Activated CD4-positive, CD25-positive, alpha-beta regulatory T cell (primary cell): ENCODE data around the gene SLC2A8.

Source experiments
- DNase-seq, 4 experiments: peaks; one replicate each; lab custom pipeline; 2025; lab: John Stamatoyannopoulos, UW

Gene SLC2A8

DNA sequence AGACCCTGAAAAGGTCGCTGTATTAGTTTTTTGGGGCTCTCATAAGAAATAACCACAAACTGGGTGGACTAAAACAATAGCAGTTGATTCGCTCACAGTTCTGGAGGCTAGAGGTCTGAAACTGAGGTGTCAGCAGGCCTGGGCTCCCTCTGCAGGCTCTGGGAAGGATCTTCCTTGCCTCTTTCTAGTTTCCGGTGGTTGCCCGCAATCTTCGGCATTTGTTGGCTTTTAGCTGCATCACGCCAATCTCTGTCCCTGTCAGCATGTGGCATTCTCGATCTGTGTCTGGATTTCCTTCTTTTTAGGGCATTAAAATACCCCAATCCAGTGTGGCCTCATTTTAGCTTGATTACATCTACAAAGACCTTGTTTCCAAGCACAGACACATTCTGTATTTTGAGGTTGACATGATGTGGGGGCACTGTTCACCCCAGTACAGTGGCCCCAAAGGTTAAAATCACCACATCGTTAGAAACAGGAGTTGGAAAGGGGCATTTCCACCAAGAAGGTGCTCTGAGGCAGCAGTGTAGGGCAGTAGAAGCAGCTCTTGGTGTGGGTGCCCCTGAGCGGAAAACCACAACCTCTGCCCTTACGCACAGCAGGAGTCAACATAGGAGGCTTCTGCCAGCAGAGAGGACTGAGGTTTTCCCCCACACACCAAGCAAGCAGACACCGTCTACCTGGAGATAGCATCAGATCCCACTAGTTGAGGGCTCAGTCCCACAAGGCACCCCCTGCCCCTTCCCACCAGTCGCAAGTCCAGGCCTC is 40.7 kb downstream of the SLC2A8 start:
- no peak for DNase-seq

DNA sequence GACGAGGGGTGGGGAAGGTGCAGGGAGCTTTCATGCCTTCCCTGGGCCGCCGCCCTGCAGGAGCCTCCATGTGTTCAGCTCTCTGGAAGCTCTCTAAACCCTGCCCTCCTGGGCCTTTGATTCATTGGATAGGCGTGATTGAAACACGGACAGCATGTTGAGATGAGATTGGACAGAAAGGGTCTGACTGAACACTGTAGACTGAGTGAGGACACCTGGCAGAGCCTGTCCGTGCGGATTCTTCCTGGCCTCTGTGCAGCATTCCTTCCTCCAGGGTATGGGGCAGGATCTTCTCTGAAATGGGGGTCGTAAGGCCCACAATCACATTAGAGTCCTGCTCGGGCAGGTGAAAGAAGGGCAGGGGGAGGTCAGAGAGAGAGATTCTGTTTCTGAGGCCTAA is 41.4 kb downstream of the SLC2A8 start:
- DNase-seq: no peak

DNA sequence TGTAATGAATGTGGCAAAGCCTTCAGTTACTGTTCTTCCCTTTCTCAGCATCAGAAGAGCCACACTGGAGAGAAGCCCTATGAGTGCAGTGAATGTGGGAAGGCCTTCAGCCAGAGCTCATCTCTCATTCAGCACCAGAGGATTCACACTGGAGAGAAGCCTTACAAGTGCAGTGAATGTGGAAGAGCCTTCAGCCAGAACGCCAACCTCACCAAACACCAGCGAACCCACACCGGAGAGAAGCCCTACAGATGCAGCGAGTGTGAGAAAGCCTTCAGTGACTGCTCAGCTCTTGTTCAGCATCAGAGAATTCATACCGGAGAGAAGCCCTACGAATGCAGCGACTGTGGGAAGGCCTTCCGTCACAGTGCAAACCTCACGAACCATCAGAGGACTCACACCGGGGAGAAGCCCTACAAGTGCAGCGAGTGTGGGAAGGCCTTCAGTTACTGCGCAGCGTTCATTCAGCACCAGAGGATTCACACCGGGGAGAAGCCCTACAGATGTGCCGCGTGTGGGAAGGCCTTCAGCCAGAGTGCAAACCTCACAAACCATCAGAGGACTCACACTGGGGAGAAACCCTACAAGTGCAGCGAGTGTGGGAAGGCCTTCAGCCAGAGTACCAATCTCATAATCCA is 47.4 kb downstream of the SLC2A8 start:
- DNase-seq: no peak

DNA sequence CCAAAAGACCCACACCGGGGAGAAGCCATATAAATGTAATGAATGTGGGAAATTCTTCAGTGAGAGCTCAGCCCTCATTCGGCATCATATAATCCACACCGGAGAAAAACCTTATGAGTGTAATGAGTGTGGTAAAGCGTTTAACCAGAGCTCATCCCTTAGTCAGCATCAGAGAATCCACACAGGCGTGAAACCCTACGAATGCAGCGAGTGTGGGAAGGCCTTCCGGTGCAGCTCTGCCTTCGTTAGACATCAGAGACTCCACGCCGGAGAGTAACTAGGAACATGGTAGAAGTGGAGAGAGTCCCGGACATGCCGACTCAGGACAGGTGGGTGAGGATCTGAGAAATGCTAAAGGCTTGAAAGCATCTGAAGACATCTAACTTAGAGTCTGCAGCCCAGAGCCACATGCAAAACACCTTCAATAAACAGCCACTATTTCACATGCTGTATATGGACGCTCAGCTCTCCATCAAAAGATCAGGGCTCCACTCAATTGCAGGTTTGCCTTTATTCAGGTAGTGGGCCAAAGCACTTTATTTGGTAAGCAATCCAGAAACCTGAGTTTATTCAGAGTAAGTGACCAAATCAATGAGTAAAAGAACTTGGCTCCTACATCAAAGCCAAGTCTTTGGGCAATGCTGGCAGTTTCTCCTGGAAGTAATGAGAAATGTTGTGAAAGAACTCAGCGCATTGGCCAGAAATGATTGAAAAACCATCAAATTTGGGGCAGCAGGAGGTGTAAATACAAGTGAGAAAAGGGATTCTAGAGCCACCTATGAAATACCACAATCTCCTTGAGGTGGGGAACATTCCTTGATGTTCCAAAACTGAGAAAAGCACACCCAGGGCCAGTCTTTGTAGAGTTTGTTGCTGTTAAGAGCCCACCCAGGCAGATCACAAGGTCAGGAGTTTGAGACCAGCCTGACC is 48.2 kb downstream of the SLC2A8 start:
- no peak for DNase-seq

DNA sequence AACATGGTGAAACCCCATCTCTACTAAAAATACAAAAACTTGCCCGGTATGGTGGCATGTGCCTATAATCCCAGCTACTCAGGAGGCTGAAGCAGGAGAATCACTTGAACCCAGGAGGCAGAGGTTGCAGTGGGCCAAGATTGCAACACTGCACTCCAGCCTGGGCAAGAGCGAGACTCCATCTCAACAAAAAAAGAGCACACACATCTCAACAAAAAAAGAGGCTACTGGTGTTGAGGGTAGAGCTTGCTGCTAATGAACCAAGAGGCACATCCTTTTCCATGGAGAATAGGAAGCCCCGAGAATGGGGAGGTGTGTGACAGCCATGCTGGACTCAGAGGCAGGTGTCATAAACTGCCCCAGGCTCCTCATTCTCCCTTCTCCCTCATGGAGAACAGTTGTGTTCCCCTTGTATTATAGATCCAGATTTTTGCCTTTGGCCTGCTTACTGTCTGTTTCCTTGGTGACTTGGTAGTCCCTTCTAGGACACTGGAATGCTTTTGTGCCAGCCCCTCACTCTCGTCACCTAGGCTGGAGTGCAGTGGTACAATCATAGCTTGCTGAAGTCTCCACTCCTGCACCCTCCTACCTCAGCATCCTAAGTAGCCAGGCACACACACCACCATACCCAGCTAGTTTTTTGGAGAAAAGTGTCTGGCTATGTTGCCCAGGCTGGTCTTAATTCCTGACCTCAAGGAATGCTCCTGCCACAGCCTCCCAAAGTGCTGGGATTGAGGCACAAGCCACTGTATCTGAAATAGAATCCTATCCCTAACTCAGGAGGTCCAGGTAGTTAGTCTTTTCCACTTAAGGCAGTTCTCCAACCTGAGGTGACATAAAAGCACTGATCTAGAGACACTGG is 49.1 kb downstream of the SLC2A8 start:
- DNase-seq: no peak

DNA sequence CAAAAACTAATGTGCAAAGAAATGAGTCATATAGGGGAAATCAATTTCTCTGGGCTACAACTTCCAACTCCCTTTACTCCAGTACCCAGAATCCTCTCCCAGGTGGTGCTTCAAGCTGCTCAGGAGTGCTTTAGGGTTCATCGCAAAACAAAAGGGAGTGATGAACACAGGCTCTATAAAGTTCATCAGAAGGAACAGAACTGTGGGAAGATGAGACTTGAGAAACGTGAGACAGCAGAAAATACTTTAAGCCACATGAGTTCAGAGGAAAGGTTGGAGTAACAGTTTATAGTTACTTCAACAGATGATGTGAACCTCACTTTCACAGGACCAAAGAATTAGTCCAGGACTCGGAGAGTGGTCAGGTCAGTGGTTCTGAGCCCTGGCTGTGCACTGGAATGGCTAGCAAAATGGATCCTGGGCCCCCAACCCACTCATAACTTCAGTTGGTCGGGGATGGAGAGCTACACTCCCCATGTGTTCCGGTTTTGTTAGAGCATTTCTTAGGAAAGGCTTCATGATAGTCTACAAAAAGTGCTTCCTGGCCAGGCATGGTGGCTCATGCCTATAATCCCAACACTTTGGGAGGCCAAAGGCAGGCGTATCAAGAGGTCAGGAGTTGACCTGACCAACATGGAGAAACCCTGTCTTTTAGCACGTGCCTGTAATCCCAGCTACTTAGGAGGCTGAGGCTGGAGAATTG is 49.9 kb downstream of the SLC2A8 start:
- no peak for DNase-seq

DNA sequence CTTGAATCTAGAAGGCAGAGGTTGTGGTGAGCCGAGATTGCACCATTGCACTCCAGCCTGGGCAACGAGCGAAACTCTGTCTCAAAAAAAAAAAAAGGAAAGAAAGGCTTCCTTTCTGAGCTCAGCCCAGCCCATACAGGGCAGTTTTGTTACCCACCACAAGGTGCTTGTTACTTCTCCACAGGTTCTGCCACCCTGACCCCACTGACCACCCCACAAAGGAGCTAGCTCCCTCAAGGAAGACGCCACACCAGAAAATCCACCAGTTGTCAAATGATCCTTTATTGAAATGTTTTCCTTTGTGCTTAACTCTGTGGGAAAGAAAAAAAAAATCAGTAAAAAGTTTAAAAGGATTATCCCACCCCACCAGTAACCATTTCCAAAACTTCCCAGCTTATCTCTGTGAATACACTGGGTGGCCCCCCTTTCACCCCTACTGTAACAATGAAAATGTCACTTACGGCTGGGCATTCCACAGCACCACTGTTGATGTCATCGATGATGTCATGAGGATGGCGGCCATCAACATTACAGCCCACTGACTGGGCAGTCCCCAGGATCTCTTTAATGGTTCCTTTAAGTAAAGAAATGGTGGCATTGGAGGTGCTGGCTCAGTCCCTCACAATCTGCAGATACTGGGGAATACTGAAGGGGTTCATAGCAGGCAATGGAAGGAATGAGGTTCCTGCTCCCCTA is 50.6 kb downstream of the SLC2A8 start:
- no peak for DNase-seq

DNA sequence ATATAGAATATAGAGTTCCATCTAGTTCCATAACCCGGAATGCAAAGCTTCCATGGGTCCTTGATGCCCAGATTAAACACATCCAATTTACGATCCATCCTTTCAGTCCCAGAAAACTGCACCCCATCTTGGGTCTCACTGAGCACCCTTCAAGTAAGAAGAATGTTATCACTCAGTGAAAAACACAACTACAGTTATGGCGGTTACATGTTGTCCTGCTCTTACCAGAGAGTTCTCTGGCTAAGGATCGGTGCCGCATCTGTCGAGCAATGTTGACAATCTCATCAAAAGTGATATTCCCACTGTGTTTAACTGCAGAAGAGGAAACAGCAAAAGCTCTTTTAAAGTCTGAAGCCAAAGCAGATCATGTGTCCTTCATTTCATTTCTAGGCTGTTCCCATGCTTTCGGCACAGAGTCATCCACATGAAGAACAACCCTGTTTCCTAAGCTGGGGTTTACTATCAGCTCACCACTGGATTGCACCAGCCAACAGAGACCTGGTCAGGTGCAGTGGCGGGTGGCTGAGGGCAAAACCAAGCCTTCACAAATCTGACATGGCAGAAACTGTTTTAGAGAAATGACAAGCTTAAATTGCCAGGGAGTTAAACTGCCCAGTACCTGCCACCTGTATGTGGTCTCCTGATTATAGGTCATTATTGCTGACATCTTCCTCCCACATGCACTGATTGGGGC is 51.3 kb downstream of the SLC2A8 start:
- DNase-seq: no peak

DNA sequence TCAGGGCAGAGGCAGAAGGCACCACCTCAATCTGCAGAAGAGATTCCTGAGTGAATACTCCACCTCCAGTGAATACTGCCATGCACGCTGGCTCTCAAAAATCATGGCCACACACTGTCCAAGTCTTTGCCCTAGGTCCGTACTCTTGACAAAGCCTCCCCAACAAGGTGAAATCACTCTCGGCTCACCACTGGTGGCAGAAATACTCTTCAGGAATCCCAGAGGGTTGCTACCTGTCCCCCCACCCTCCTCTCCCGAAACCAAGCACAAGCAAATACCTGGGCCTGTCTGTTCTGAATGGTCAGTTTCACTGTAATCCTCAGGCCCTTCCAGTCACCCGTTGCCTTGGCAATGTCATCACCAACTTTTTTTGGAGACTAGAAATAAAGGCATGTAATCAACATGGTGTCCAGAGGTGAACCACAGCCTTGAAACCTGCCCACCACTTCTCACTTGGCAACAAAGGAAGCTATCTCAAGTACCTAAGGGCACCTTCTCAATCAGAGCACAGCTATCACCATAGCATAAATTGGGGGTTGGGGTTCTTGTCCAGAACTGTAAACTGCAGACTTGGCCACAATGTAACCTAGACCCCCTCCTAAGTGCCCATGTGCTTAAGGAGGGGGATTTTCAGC is 52.5 kb downstream of the SLC2A8 start:
- no peak for DNase-seq

DNA sequence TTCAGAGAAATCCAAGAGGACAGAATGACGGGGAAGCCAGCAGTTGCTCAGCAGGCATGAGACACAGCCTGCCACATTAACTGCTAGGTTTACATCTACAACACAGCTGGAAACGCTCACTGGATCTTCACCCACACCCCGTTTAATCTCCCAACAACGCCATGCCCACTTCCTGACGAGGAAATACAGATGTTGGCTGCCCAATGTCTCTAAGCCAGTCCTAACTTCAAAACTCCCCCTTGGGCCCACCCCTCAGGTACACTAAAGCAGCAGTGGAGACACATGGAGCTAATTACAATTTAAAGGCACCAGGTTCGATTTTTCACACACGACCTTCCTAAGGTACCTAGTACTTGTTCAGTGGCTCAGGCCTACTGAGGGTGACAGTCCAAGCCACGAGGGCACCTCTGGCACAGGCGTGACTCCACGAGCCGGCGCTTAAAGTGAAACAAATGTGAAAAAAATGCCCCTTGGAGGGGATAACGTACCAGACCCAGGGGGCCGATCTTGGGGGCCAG is 53.3 kb downstream of the SLC2A8 start:
- no peak for DNase-seq

DNA sequence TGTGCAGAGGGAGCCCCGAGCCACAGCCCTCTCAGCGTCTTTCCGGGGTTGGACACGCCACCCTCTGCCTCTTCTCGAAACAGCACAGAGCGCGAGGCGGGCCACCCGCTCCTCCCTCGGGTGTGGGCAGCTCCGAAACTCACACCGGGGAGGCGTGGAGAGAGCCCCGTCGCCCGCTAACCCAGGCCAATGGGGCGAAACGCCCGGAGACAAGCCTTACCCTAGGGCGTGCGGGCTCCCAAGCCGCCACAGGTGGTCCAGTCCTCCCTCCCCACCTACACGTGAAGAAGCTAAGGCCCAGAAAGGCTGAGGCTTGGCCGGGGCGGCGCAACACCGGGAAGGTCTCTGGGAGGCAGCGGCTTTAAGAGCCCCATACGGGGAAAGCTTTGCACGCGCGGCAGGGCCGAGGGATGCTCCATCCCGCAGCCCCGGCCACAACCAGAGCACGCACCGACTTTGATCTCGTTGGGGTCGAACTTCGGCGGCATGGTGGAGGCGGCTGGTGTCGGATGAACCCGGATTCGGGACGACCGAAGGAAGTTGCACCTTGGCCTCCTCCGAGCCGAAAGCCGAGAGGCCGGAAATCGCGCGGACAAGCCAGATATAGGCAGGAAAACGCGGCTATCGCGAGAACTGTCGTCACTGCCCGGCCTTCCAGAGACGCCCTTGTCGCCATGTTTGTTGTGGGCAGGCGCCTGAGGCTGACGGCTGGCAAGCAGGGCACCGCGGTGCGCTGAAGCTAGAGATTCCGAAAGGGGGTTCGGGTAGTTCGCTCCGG is 54.0 kb downstream of the SLC2A8 start, which contains the start of the genes LRSAM1 and RPL12:
TSS of gene LRSAM1 (plus strand) at position 681 of the 778 bp plus-strand sequence. CDS start 3,018 bp downstream, outside the sequence.
TSS of gene RPL12 (minus strand) at position 577 of the 778 bp plus-strand sequence. CDS start at position 488, 89 bp downstream.
- peak; percentile 93 to 99 (median 98) for DNase-seq

DNA sequence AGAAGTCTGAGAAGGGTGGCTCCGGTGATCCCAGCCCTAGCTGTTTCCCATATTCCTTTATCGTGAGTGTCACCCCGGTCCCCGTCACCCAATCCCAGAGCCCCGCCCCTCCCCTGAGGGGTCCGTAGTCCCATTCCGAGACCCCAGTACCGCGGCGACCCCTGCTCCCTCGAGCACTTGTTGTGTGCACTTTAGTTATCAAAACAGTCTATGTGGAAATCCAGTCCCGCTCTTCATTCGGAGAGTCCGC is 54.6 kb downstream of the SLC2A8 start:
- no peak for DNase-seq

DNA sequence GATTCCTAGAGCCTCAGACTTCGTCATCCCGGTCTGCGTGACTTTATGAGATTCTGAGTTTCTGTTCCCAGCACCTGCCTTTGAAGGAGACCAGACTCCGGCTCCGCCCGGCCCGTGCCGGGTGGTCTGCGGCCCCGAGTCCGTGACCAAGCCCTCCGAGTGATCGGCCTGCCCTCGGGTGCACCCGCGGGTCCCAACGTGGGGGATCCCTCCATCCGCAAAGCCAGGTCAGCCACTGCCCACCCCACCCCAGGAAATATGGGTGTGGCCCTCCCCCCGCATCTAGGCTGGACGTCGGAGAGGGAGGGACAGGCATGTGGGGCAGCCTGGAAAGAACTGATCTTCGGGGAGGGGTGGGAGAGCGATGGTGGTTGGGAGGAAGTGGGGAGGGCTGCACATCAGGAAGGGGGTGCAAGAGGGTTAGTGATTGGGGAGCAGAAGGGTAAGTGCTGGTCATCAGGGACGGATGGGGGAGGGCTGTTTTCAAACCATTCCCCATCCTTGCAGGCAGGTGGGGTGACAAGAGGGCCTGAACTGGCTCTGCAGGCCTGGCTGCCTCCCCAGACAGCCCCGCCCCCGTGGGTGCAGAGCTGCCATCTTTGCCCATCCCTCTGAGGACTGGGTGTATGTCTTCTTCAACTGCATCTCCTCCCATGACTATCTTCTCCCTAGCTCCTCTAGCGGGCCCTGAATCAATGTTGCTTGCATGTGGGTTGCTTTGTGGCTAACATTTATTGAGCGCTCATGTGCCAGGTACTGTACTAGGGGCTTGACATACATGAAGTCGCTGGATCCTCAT is 55.1 kb downstream of the SLC2A8 start:
- DNase-seq: peak in 1 of 4 experiments; percentile 12

DNA sequence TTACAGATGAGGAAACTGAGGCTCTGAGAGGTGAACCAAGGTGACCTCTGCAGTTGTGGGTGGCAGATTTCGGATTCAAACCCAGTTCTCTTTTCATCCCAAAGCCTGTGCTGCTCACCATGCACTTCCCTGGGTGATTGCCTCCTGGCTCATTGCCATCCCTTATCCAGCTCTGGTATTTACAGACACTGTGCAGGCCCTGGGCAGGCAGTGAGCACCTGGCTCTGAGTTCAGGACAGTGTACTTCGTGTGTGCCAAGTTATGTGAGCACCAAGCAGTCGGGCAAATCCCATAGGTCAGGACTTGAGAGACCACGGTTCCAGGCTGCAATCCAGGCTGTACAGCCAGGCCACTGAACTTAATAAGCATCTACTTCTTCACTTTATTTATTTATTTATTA is 55.7 kb downstream of the SLC2A8 start:
- DNase-seq: no peak

DNA sequence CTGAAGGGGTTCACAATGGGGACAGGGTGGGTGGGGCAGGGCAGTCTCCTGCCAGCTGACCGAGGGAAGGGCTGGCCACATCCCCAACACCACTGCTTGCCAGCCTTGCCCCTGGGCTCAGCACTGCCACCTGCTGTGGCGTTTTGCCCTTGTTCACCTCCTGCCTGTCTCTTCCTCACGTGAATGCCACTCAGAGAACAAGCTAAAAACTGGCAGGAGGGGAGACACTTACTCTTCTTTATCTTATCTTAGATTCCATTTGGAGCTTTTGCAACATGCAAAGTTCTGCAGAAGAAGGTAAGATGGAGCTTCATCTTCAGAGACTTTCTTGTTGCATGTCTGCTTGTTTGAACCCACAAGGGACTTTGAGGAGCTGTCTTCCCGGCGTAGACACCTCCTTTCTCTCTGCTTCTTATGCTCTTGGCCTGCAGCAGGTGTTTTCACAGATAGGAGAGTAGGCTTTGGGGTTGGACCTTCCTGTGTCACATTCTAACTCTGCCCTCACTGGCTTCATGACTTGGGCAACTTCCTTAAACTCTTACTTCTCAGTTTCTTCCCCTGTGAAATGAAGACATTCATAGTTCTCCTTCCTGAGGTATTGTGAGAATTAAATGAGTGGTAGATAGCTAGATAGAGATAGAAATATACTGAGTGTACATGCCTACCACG is 58.5 kb downstream of the SLC2A8 start:
- DNase-seq: no peak

DNA sequence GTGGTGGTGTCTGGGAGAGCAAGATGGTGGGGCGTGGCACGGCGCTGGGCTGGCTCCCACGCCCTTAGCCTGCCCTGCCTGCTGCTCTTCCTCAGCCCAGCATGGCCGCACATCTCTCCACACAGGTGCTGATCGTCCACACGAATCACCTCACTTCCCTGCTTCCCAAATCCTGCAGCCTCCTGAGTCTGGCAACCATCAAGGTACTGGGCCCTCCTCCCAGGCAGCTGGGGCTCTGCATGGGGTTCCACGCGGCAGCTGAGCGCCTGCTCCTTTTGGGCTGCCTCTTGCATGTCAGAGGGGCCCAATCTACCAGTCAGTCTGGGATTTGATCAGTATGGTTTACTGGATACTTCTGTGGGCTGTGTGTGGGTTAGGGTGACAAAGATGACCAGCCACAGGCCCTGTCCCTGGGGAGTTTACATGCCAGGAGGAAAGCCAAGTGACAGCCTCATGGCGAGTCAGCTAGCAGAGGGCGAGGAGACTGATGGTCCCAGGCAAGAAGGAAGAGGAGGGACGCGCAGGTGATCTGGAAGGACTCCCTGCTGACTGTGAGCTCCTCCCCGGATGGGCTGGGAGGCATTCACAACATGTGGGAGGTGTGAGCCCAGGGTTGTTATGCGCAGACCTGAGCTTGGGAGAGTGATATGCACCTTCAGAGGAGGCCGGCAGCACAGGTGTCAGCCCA is 60.4 kb downstream of the SLC2A8 start:
- no peak for DNase-seq
